ENCODE results near the gene VPS11.
A peak's percentile ranks its signal among the peaks of the same experiment; 100 is the strongest.
"Not testable (repeated sequence)": the region's sequence is repeated elsewhere in the genome, so short reads cannot be mapped to it uniquely, and the experiment has no call there.

VPS11 gene

GRCh38 chr11:119055901-119056300 is 11.7 kb upstream of the VPS11 start:
- peak overlapping the region; percentile 92 for H3K9ac ChIP-seq (ENCODE audit: low read length)
- H3K4me3 ChIP-seq (ENCODE audit: low read depth, low read length): peak overlapping the region; percentile 78
- no peaks in the 10 kb centered on the region for H3K9me3 ChIP-seq (ENCODE audit: control insufficient read depth, insufficient read depth, low read depth, low read length)
- peaks cover 49% of the 10 kb centered on the region for H3K36me3 ChIP-seq (ENCODE audit: control insufficient read depth, insufficient read depth, low read length)
- H3K4me1 ChIP-seq (ENCODE audit: control insufficient read depth, insufficient read depth, low read length): peaks cover 6% of the 10 kb centered on the region
- no peaks in the 10 kb centered on the region for H3K27me3 ChIP-seq (ENCODE audit: control insufficient read depth, insufficient read depth, low read length)
- H3K27ac ChIP-seq (ENCODE audit: low read depth, low read length): 0 out of 2 replicates have a peak overlapping the region, but pooled peaks have one; percentile 93

GRCh38 chr11:119056421-119056999 is 11.1 kb upstream of the VPS11 start:
- Histone ChIP-seq H3K4me1 (ENCODE audit: control insufficient read depth, insufficient read depth, low read length) (peaks cover 6% of the 10 kb centered on the region), H3K9me3 (ENCODE audit: control insufficient read depth, insufficient read depth, low read depth, low read length) (no peaks in the 10 kb centered on the region), H3K4me3 (ENCODE audit: low read depth, low read length) (peak overlapping the region; percentile 78), H3K27ac (ENCODE audit: low read depth, low read length) (peak overlapping the region; percentile 93), H3K9ac (ENCODE audit: low read length) (peak overlapping the region; percentile 92), H3K36me3 (ENCODE audit: control insufficient read depth, insufficient read depth, low read length) (peaks cover 43% of the 10 kb centered on the region), H3K27me3 (ENCODE audit: control insufficient read depth, insufficient read depth, low read length) (no peaks in the 10 kb centered on the region)

- H3K9me3 ChIP-seq (ENCODE audit: control insufficient read depth, insufficient read depth, low read depth, low read length): no peaks in the 10 kb centered on the region
- H3K4me3 ChIP-seq (ENCODE audit: low read depth, low read length): peak within 1 kb of the TSS; percentile 96
- H3K9ac ChIP-seq (ENCODE audit: low read length): peak within 1 kb of the TSS; percentile 92
- H3K27ac ChIP-seq (ENCODE audit: low read depth, low read length): peak within 1 kb of the TSS; percentile 93
- H3K4me1 ChIP-seq (ENCODE audit: control insufficient read depth, insufficient read depth, low read length): peaks cover 6% of the 10 kb centered on the region
- H3K27me3 ChIP-seq (ENCODE audit: control insufficient read depth, insufficient read depth, low read length): no peaks in the 10 kb centered on the region
- H3K36me3 ChIP-seq (ENCODE audit: control insufficient read depth, insufficient read depth, low read length): peaks cover 36% of the 10 kb centered on the region
Observed at GRCh38 chr11:119057000-119057769, 10.4 kb upstream of the VPS11 start, which contains the start of gene HYOU1. Gene HYOU1, minus strand, starts transcription at chr11:119057205. Its CDS starts 1,045 bp downstream, at chr11:119056160.

- H3K9ac ChIP-seq (ENCODE audit: low read length); H3K4me1 ChIP-seq (ENCODE audit: control insufficient read depth, insufficient read depth, low read length); H3K27me3 ChIP-seq (ENCODE audit: control insufficient read depth, insufficient read depth, low read length); H3K4me3 ChIP-seq (ENCODE audit: low read depth, low read length); H3K9me3 ChIP-seq (ENCODE audit: control insufficient read depth, insufficient read depth, low read depth, low read length); H3K27ac ChIP-seq (ENCODE audit: low read depth, low read length): not testable (repeated sequence)
- H3K36me3 ChIP-seq (ENCODE audit: control insufficient read depth, insufficient read depth, low read length): peaks cover 17% of the 10 kb centered on the region
Observed at GRCh38 chr11:119059128-119059527, 8.5 kb upstream of the VPS11 start.

- no peaks in the 10 kb centered on the region for H3K36me3 ChIP-seq (ENCODE audit: control insufficient read depth, insufficient read depth, low read length)
- H3K4me1 ChIP-seq (ENCODE audit: control insufficient read depth, insufficient read depth, low read length): no peaks in the 10 kb centered on the region
- no peaks in the 10 kb centered on the region for H3K27me3 ChIP-seq (ENCODE audit: control insufficient read depth, insufficient read depth, low read length)
- no peak overlapping the region for H3K4me3 ChIP-seq (ENCODE audit: low read depth, low read length)
- no peaks in the 10 kb centered on the region for H3K9me3 ChIP-seq (ENCODE audit: control insufficient read depth, insufficient read depth, low read depth, low read length)
- H3K9ac ChIP-seq (ENCODE audit: low read length): no peak overlapping the region
- no peak overlapping the region for H3K27ac ChIP-seq (ENCODE audit: low read depth, low read length)
Observed at GRCh38 chr11:119061256-119061655, 6.4 kb upstream of the VPS11 start.

- Histone ChIP-seq H3K9ac (ENCODE audit: low read length) (no peak overlapping the region), H3K27ac (ENCODE audit: low read depth, low read length) (no peak overlapping the region), H3K36me3 (ENCODE audit: control insufficient read depth, insufficient read depth, low read length) (no peaks in the 10 kb centered on the region), H3K4me1 (ENCODE audit: control insufficient read depth, insufficient read depth, low read length) (no peaks in the 10 kb centered on the region), H3K9me3 (ENCODE audit: control insufficient read depth, insufficient read depth, low read depth, low read length) (no peaks in the 10 kb centered on the region), H3K27me3 (ENCODE audit: control insufficient read depth, insufficient read depth, low read length) (no peaks in the 10 kb centered on the region), H3K4me3 (ENCODE audit: low read depth, low read length) (no peak overlapping the region)
Observed at GRCh38 chr11:119062779-119063178, 4.8 kb upstream of the VPS11 start.

GRCh38 chr11:119065369-119065768 is 2.2 kb upstream of the VPS11 start:
- Histone ChIP-seq H3K4me1 (ENCODE audit: control insufficient read depth, insufficient read depth, low read length) (no peaks in the 10 kb centered on the region), H3K4me3 (ENCODE audit: low read depth, low read length) (no peak overlapping the region), H3K27me3 (ENCODE audit: control insufficient read depth, insufficient read depth, low read length) (no peaks in the 10 kb centered on the region), H3K9ac (ENCODE audit: low read length) (no peak overlapping the region), H3K9me3 (ENCODE audit: control insufficient read depth, insufficient read depth, low read depth, low read length) (no peaks in the 10 kb centered on the region), H3K36me3 (ENCODE audit: control insufficient read depth, insufficient read depth, low read length) (peaks cover 11% of the 10 kb centered on the region), H3K27ac (ENCODE audit: low read depth, low read length) (no peak overlapping the region)

GRCh38 chr11:119077839-119078238 is 10.2 kb downstream of the VPS11 start:
- Histone ChIP-seq H3K9ac (ENCODE audit: low read length) (no peak overlapping the region), H3K27me3 (ENCODE audit: control insufficient read depth, insufficient read depth, low read length) (no peaks in the 10 kb centered on the region), H3K9me3 (ENCODE audit: control insufficient read depth, insufficient read depth, low read depth, low read length) (no peaks in the 10 kb centered on the region), H3K4me3 (ENCODE audit: low read depth, low read length) (no peak overlapping the region), H3K27ac (ENCODE audit: low read depth, low read length) (no peak overlapping the region), H3K36me3 (ENCODE audit: control insufficient read depth, insufficient read depth, low read length) (peaks cover 76% of the 10 kb centered on the region), H3K4me1 (ENCODE audit: control insufficient read depth, insufficient read depth, low read length) (no peaks in the 10 kb centered on the region)

- no peaks in the 10 kb centered on the region for H3K27me3 ChIP-seq (ENCODE audit: control insufficient read depth, insufficient read depth, low read length)
- H3K4me3 ChIP-seq (ENCODE audit: low read depth, low read length): no peak overlapping the region
- no peak overlapping the region for H3K9ac ChIP-seq (ENCODE audit: low read length)
- no peaks in the 10 kb centered on the region for H3K9me3 ChIP-seq (ENCODE audit: control insufficient read depth, insufficient read depth, low read depth, low read length)
- no peaks in the 10 kb centered on the region for H3K4me1 ChIP-seq (ENCODE audit: control insufficient read depth, insufficient read depth, low read length)
- peaks cover 66% of the 10 kb centered on the region for H3K36me3 ChIP-seq (ENCODE audit: control insufficient read depth, insufficient read depth, low read length)
- H3K27ac ChIP-seq (ENCODE audit: low read depth, low read length): no peak overlapping the region
Observed at GRCh38 chr11:119078675-119079420, 11.2 kb downstream of the VPS11 start.

GRCh38 chr11:119081682-119082260 is 14.2 kb downstream of the VPS11 start:
- no peak overlapping the region for H3K9ac ChIP-seq (ENCODE audit: low read length)

More at GRCh38 chr11:119081682-119082260, 14.2 kb downstream of the VPS11 start:
- Histone ChIP-seq H3K9me3 (ENCODE audit: control insufficient read depth, insufficient read depth, low read depth, low read length) (no peaks in the 10 kb centered on the region), H3K27me3 (ENCODE audit: control insufficient read depth, insufficient read depth, low read length) (no peaks in the 10 kb centered on the region), H3K4me3 (ENCODE audit: low read depth, low read length) (no peak overlapping the region), H3K4me1 (ENCODE audit: control insufficient read depth, insufficient read depth, low read length) (peaks cover 8% of the 10 kb centered on the region; the same call in 1 of the 2 replicates), H3K27ac (ENCODE audit: low read depth, low read length) (no peak overlapping the region), H3K36me3 (ENCODE audit: control insufficient read depth, insufficient read depth, low read length) (peaks cover 55% of the 10 kb centered on the region)

All from HUES6 (cell line).